Activated T-cell treated with anti-CD3 and anti-CD28 coated beads, Interleukin-2, amount 50 U/mL, for 48 hours (primary cell): ENCODE measurements around the gene SLC38A10.

Source experiments
- DNase-seq, 2 experiments: peaks; one replicate each; pipeline ENCODE4 v3.0.0-alpha.2; 2020

Gene SLC38A10

DNA sequence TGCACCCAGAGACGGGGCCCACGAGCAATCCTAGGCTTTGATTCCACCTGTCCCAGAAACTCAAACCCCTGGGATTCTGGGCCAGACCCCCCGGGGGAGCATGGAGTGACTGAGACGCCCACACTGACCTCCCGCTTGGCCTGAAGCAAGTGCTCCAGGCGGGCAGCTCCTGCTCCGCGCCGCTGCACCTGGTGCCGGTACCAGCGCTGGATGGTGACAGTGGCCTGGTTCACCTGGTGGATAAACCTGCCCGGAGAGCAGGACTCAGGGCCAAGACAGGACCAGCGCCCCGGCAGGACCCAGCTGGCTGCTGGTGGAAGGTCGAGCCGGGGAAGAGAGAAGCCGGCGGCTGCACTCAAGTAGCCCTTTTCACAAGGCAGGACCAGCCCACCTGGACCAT is 94.9 kb downstream of the SLC38A10 start:
- DNase-seq, result no peak

- DNase-seq, result no peak
These were observed 95.7 kb downstream of the SLC38A10 start for GRCh38 chr17:81199482-81199830.

- DNase-seq, result no peak
These were observed 96.2 kb downstream of the SLC38A10 start for GRCh38 chr17:81198826-81199481.

DNA sequence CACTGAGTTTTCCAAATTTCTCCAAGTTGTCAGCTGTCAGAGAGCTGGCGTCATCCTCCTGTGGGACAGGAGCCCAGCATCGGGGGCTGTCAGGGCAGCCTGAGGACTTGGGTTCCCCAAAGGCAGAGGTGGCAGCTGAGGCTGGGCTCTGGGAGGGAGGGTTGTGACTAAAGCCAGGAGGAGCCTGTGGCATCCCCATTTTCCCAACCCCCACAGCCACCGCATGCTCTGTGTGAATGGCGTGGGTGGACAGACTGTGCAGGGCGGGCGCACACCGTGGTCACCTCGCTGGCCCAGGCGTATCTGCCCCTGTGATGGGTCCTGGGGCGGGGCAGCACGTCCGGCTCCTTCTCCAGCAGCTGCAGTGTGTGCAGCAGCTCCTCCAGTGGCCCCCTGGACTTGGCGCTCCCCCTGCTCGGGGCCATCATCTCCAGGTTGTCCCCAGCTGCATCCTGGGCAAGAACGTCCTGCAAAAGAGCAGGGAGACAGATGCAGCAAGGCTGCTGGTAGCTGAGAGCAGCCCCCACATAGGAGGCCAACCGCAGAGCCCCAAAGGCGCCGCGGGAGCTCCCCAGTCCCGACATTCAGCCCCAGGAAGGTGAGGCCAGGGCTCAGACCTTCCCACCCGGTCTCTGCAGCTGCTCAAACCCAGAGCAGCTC is 97.1 kb downstream of the SLC38A10 start:
- no peak for DNase-seq

DNA sequence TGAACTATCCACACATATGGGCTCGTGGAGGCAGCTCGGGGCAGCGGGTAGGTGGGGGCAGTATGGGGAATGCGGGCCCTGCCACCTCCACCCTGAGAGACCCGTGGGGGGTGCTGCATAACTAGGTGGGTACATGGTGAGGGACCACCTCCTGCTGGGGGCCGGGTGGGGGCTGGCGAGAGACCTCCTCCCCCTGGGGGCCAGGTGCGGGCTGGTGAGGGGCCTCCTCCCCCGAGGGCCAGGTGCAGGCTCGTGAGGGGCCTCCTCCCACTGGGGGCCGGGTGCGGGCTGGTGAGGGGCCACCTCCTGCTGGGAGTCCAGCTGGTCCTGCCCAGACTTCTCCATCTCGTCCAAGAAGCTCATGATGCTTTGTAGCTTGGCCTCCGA is 97.7 kb downstream of the SLC38A10 start:
- no peak for DNase-seq

- DNase-seq, result no peak
These were observed 98.3 kb downstream of the SLC38A10 start for GRCh38 chr17:81196505-81197408.

DNA sequence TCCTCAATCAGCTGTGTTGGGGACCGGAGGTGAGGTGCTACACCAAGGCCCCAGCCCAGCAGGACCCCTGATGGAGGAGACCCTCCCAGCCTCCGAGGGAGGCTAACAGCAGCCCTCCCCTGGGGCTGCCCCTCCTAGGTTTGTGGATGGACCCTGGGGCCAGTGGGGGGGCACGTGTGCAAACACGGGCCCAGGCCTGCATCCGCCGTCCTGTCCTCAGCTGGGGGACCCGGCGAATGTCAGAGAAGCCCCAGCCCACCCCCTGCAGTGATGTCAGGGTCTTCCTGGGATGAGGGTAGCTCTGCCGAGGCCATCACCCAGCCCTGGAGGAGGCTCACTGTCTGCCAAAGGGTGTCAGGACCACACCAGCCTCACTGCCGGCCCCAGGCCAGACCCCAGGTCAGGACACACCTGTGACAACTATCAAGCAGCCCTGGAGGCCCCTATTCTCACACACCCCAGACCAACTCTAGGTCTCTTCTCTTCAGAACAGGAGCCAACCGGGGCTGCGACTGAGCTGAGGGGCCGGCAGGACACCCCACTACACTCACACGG is 99.1 kb downstream of the SLC38A10 start:
- no peak for DNase-seq
